ENCODE measurements around the gene LSMEM2.

LSMEM2 gene

GRCh38 chr3:50322386-50323091, 43.7 kb downstream of the LSMEM2 start, which contains the start of gene HYAL2:
HYAL2 (minus strand) TSS chr3:50322745; CDS start chr3:50320489, 2,256 bp downstream.
- H2BK15ac ChIP-seq (replicated peaks; ENCODE audit: low read depth), result no peak within 1 kb of the TSS
- peak within 1 kb of the TSS; percentile 73 for H4K5ac ChIP-seq (ENCODE audit: low read length)
- peak; percentile 61 for DNase-seq
- H3K79me1 ChIP-seq (ENCODE audit: low read length), result peaks cover 27% of the 10 kb centered on the region
- peak within 1 kb of the TSS; percentile 96 for H3K56ac ChIP-seq (ENCODE audit: low read length)
- peak within 1 kb of the TSS; percentile 86 for H3K18ac ChIP-seq (ENCODE audit: low read length)
- peak within 1 kb of the TSS; percentile 70 for H3K4ac ChIP-seq (ENCODE audit: low read depth, low read length)
- H2BK120ac ChIP-seq (ENCODE audit: low read depth, low read length), result peak within 1 kb of the TSS; percentile 55
- H3K27ac ChIP-seq (ENCODE audit: low read depth, low read length), result peak within 1 kb of the TSS; percentile 76
- no peaks in the 10 kb centered on the region for H3K27me3 ChIP-seq (ENCODE audit: insufficient read depth, low read length, poor library complexity)
- peak within 1 kb of the TSS; percentile 53 for H3K23ac ChIP-seq (ENCODE audit: low read length)
- peaks cover 13% of the 10 kb centered on the region for H3K36me3 ChIP-seq (ENCODE audit: control insufficient read depth, insufficient read depth, low read length)
- peaks cover 34% of the 10 kb centered on the region for H3K79me2 ChIP-seq (ENCODE audit: control insufficient read depth, insufficient read depth, low read length)
- peak within 1 kb of the TSS; percentile 94 for H3K4me2 ChIP-seq (ENCODE audit: low read length)
- no peak within 1 kb of the TSS for H4K8ac ChIP-seq (ENCODE audit: low read depth, low read length)
- WGBS (ENCODE audit: extremely low coverage, insufficient coverage, low lambda C conversion rate), result no CpG with 5 or more reads among the region's 31 CpGs
- peak within 1 kb of the TSS; percentile 97 for H3K9ac ChIP-seq (ENCODE audit: low read length)
- H3K4me3 ChIP-seq (ENCODE audit: low read length), result peak within 1 kb of the TSS; percentile 65
- H2BK5ac ChIP-seq (ENCODE audit: low read length), result peak within 1 kb of the TSS; percentile 83
- H2AK5ac ChIP-seq (ENCODE audit: low read length), result peak within 1 kb of the TSS; percentile 92
- H3K4me1 ChIP-seq (ENCODE audit: control insufficient read depth, low read depth, low read length), result peaks cover 14% of the 10 kb centered on the region

- Histone ChIP-seq H3K79me1 (ENCODE audit: low read length) (peaks cover 26% of the 10 kb centered on the region), H2BK120ac (ENCODE audit: low read depth, low read length) (no peak overlapping the region), H3K27ac (ENCODE audit: low read depth, low read length) (no peak overlapping the region), H3K36me3 (ENCODE audit: control insufficient read depth, insufficient read depth, low read length) (peaks cover 11% of the 10 kb centered on the region), H3K56ac (ENCODE audit: low read length) (peak overlapping the region; percentile 96), H2AK5ac (ENCODE audit: low read length) (no peak overlapping the region), H2BK15ac (replicated peaks; ENCODE audit: low read depth) (no peak overlapping the region), H3K23ac (ENCODE audit: low read length) (no peak overlapping the region), H3K4me3 (ENCODE audit: low read length) (no peak overlapping the region), H3K18ac (ENCODE audit: low read length) (no peak overlapping the region), H3K27me3 (ENCODE audit: insufficient read depth, low read length, poor library complexity) (no peaks in the 10 kb centered on the region), H4K8ac (ENCODE audit: low read depth, low read length) (no peak overlapping the region), H4K5ac (ENCODE audit: low read length) (no peak overlapping the region), H3K4me1 (ENCODE audit: control insufficient read depth, low read depth, low read length) (peaks cover 14% of the 10 kb centered on the region), H3K9ac (ENCODE audit: low read length) (peak overlapping the region; percentile 97), H3K4me2 (ENCODE audit: low read length) (no peak overlapping the region), H2BK5ac (ENCODE audit: low read length) (peak overlapping the region; percentile 35), H3K4ac (ENCODE audit: low read depth, low read length) (no peak overlapping the region), H3K79me2 (ENCODE audit: control insufficient read depth, insufficient read depth, low read length) (peaks cover 36% of the 10 kb centered on the region)
- no peak for DNase-seq
- WGBS (ENCODE audit: extremely low coverage, insufficient coverage, low lambda C conversion rate), result no CpG with 5 or more reads among the region's 4 CpGs
These were observed 44.3 kb downstream of the LSMEM2 start for GRCh38 chr3:50323092-50323600.

- peaks cover 9% of the 10 kb centered on the region for H3K36me3 ChIP-seq (ENCODE audit: control insufficient read depth, insufficient read depth, low read length)
- no peak overlapping the region for H3K18ac ChIP-seq (ENCODE audit: low read length)
- H3K56ac ChIP-seq (ENCODE audit: low read length), result peak overlapping the region; percentile 96
- peaks cover 23% of the 10 kb centered on the region for H3K79me1 ChIP-seq (ENCODE audit: low read length)
- no peak overlapping the region for H3K27ac ChIP-seq (ENCODE audit: low read depth, low read length)
- DNase-seq, result no peak
- no peak overlapping the region for H3K4ac ChIP-seq (ENCODE audit: low read depth, low read length)
- no peak overlapping the region for H2BK15ac ChIP-seq (replicated peaks; ENCODE audit: low read depth)
- no peak overlapping the region for H4K5ac ChIP-seq (ENCODE audit: low read length)
- no peak overlapping the region for H2BK5ac ChIP-seq (ENCODE audit: low read length)
- H3K9ac ChIP-seq (ENCODE audit: low read length), result peak overlapping the region; percentile 3
- H3K79me2 ChIP-seq (ENCODE audit: control insufficient read depth, insufficient read depth, low read length), result peaks cover 32% of the 10 kb centered on the region
- H2BK120ac ChIP-seq (ENCODE audit: low read depth, low read length), result no peak overlapping the region
- no peaks in the 10 kb centered on the region for H3K27me3 ChIP-seq (ENCODE audit: insufficient read depth, low read length, poor library complexity)
- H4K8ac ChIP-seq (ENCODE audit: low read depth, low read length), result no peak overlapping the region
- peaks cover 14% of the 10 kb centered on the region for H3K4me1 ChIP-seq (ENCODE audit: control insufficient read depth, low read depth, low read length)
- H2AK5ac ChIP-seq (ENCODE audit: low read length), result no peak overlapping the region
- no peak overlapping the region for H3K23ac ChIP-seq (ENCODE audit: low read length)
- no peak overlapping the region for H3K4me2 ChIP-seq (ENCODE audit: low read length)
- WGBS (ENCODE audit: extremely low coverage, insufficient coverage, low lambda C conversion rate), result no CpG with 5 or more reads among the region's 5 CpGs
- no peak overlapping the region for H3K4me3 ChIP-seq (ENCODE audit: low read length)
These were observed 44.8 kb downstream of the LSMEM2 start for GRCh38 chr3:50323614-50324199.

- H2BK120ac ChIP-seq (ENCODE audit: low read depth, low read length), result no peak overlapping the region
- peaks cover 18% of the 10 kb centered on the region for H3K79me1 ChIP-seq (ENCODE audit: low read length)
- peak overlapping the region; percentile 20 for H2AK5ac ChIP-seq (ENCODE audit: low read length)
- H3K4ac ChIP-seq (ENCODE audit: low read depth, low read length), result no peak overlapping the region
- no peak overlapping the region for H4K5ac ChIP-seq (ENCODE audit: low read length)
- H3K79me2 ChIP-seq (ENCODE audit: control insufficient read depth, insufficient read depth, low read length), result peaks cover 24% of the 10 kb centered on the region
- no peak overlapping the region for H2BK15ac ChIP-seq (replicated peaks; ENCODE audit: low read depth)
- no peaks in the 10 kb centered on the region for H3K27me3 ChIP-seq (ENCODE audit: insufficient read depth, low read length, poor library complexity)
- H3K9ac ChIP-seq (ENCODE audit: low read length), result peak overlapping the region; percentile 2
- H3K56ac ChIP-seq (ENCODE audit: low read length), result peak overlapping the region; percentile 35
- no peak overlapping the region for H2BK5ac ChIP-seq (ENCODE audit: low read length)
- no peak overlapping the region for H3K4me2 ChIP-seq (ENCODE audit: low read length)
- peak; percentile 93 for DNase-seq
- no CpG with 5 or more reads among the region's 4 CpGs for WGBS (ENCODE audit: extremely low coverage, insufficient coverage, low lambda C conversion rate)
- H3K36me3 ChIP-seq (ENCODE audit: control insufficient read depth, insufficient read depth, low read length), result peaks cover 8% of the 10 kb centered on the region
- H3K23ac ChIP-seq (ENCODE audit: low read length), result no peak overlapping the region
- no peak overlapping the region for H3K18ac ChIP-seq (ENCODE audit: low read length)
- no peak overlapping the region for H4K8ac ChIP-seq (ENCODE audit: low read depth, low read length)
- no peak overlapping the region for H3K4me3 ChIP-seq (ENCODE audit: low read length)
- no peak overlapping the region for H3K27ac ChIP-seq (ENCODE audit: low read depth, low read length)
- peaks cover 14% of the 10 kb centered on the region for H3K4me1 ChIP-seq (ENCODE audit: control insufficient read depth, low read depth, low read length)
These were observed 45.6 kb downstream of the LSMEM2 start for GRCh38 chr3:50324351-50325112.

- no CpG with 5 or more reads among the region's 2 CpGs for WGBS (ENCODE audit: extremely low coverage, insufficient coverage, low lambda C conversion rate)
- Histone ChIP-seq H2BK5ac (ENCODE audit: low read length) (no peak overlapping the region), H3K27ac (ENCODE audit: low read depth, low read length) (no peak overlapping the region), H3K4ac (ENCODE audit: low read depth, low read length) (no peak overlapping the region), H2BK120ac (ENCODE audit: low read depth, low read length) (no peak overlapping the region), H3K36me3 (ENCODE audit: control insufficient read depth, insufficient read depth, low read length) (peaks cover 6% of the 10 kb centered on the region), H3K4me2 (ENCODE audit: low read length) (no peak overlapping the region), H4K5ac (ENCODE audit: low read length) (no peak overlapping the region), H3K18ac (ENCODE audit: low read length) (no peak overlapping the region), H4K8ac (ENCODE audit: low read depth, low read length) (no peak overlapping the region), H3K79me2 (ENCODE audit: control insufficient read depth, insufficient read depth, low read length) (peaks cover 19% of the 10 kb centered on the region), H3K27me3 (ENCODE audit: insufficient read depth, low read length, poor library complexity) (no peaks in the 10 kb centered on the region), H3K56ac (ENCODE audit: low read length) (no peak overlapping the region), H3K9ac (ENCODE audit: low read length) (no peak overlapping the region), H3K4me3 (ENCODE audit: low read length) (no peak overlapping the region), H2AK5ac (ENCODE audit: low read length) (no peak overlapping the region), H3K23ac (ENCODE audit: low read length) (no peak overlapping the region), H2BK15ac (replicated peaks; ENCODE audit: low read depth) (no peak overlapping the region), H3K79me1 (ENCODE audit: low read length) (peaks cover 12% of the 10 kb centered on the region), H3K4me1 (ENCODE audit: control insufficient read depth, low read depth, low read length) (peaks cover 11% of the 10 kb centered on the region)
- no peak for DNase-seq
These were observed 46.2 kb downstream of the LSMEM2 start for GRCh38 chr3:50325113-50325480.

Measured in mesendoderm (in vitro differentiated cells).